T-helper 17 cell (primary cell): ENCODE results near the gene ADRA1B. TPM values are rescaled to one million over a fixed set of nuclear protein-coding genes. Genes with fewer than 3 reads are reported as not detected.
A peak's percentile ranks its signal among the peaks of the same experiment; 100 is the strongest.
"Not testable (repeated sequence)": the region's sequence is repeated elsewhere in the genome, so short reads cannot be mapped to it uniquely, and the experiment has no call there.

Source experiments
- ATAC-seq: fragments of 150-1000 bp; cut with Tn5 transposase; 2 replicates; pipeline ENCODE4 v1.10.0; 2021; ENCODE audit warnings: mild to moderate bottlenecking, moderate library complexity
- DNase-seq, 3 donors: peaks; one replicate each; pipeline versions ENCODE4 v3.0.0 to v3.0.0-alpha.2; 2020 to 2021
- H3K9me3 ChIP-seq: one replicate; pipeline ENCODE4 v1.7.0; 2013; ENCODE audit warnings: low read length, mild to moderate bottlenecking; ENCODE audit not compliant: control insufficient read depth, poor library complexity, severe bottlenecking
- H3K27ac Mint-ChIP-seq: one replicate; pipeline ENCODE4 v1.8.0; 2022; ENCODE audit warnings: mild to moderate bottlenecking, moderate library complexity, mixed read lengths
- H3K27me3 Mint-ChIP-seq: one replicate; pipeline ENCODE4 v1.8.0; 2022; ENCODE audit warnings: mixed read lengths
- H3K36me3 Mint-ChIP-seq: one replicate; pipeline ENCODE4 v1.8.0; 2022; ENCODE audit warnings: low read depth, mixed read lengths
- H3K4me1 Mint-ChIP-seq: one replicate; pipeline ENCODE4 v1.8.0; 2022; ENCODE audit warnings: mild to moderate bottlenecking, mixed read lengths
- H3K4me3 Mint-ChIP-seq: one replicate; pipeline ENCODE4 v1.8.0; 2022; ENCODE audit warnings: mild to moderate bottlenecking, moderate library complexity, mixed read lengths
- total RNA-seq, 4 donors: library from RNA in 2 of 4; stranded (reverse) in 2 of 4; gene quantifications; one replicate each; pipeline ENCODE4 v1.2.3 and lab custom pipeline; 2022 to 2026

ADRA1B gene
- total RNA-seq, 2 donors from 2014 or later = not detected

DNA sequence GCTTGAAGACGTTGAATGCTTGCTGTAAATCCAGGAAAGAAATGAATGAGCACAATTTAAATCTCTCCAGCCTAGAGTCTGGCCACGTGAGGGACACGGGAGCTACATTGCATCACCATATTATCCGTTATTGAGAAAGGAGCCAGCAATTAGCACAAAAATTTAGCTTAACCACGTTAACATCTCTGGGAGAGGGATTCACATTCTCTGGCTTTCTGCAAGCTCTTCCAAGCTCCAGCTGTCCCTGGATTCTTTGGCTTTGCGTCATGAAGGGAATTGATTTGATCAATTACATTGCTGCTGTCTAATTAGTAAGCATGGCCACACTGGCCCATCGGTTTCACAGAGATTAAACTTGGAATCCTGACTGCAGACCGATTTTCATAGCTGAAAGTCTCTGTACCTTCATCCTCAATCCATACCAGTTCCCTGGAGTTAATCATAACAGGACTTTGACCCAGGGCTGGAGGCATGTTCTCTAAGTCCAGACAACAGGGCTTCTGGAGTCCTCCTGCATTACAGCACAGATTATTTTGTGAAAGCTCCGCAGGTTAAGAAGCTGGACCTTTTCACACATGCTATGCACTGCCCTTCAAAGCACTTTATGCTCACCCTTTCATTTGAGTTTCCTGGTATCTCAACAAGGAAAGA, 31.6 kb downstream of the ADRA1B start:
- peaks cover 2% of the 10 kb centered on the region for H3K36me3 Mint-ChIP-seq
- no peak overlapping the region for H3K4me3 Mint-ChIP-seq
- no peaks in the 10 kb centered on the region for H3K9me3 ChIP-seq
- DNase-seq (no peak), ATAC-seq (no peak)
- no peak overlapping the region for H3K27ac Mint-ChIP-seq
- peaks cover 37% of the 10 kb centered on the region for H3K27me3 Mint-ChIP-seq
- H3K4me1 Mint-ChIP-seq = peaks cover 4% of the 10 kb centered on the region

DNA sequence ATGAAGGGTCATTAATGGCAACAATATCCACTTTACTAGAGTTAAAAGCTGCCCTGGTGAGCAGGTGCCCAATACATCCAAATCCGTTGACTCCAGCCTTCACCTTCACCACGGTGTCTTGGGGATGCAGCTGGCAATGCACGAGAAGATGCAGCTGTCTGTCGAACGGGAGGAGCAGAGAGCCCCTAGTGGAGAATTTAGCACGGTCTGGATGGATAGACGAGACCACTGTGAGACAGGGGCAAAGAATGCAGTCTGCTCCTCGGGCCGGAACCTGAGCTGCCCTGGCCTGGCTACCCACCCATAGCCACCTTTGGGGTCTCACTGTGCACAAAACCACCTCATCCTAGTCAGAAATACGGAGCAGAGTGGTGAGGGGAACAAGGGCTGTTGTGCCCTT, 35.1 kb downstream of the ADRA1B start:
- H3K27ac Mint-ChIP-seq = no peak overlapping the region
- DNase-seq (no peak), ATAC-seq (no peak)
- no peaks in the 10 kb centered on the region for H3K9me3 ChIP-seq
- peaks cover 2% of the 10 kb centered on the region for H3K4me1 Mint-ChIP-seq
- no peaks in the 10 kb centered on the region for H3K36me3 Mint-ChIP-seq
- no peak overlapping the region for H3K4me3 Mint-ChIP-seq
- H3K27me3 Mint-ChIP-seq = peaks cover 47% of the 10 kb centered on the region

- H3K36me3 Mint-ChIP-seq = no peaks in the 10 kb centered on the region
- ATAC-seq (no peak), DNase-seq (no peak)
- H3K9me3 ChIP-seq = no peaks in the 10 kb centered on the region
- no peak overlapping the region for H3K4me3 Mint-ChIP-seq
- H3K27ac Mint-ChIP-seq = no peak overlapping the region
- H3K4me1 Mint-ChIP-seq = peaks cover 2% of the 10 kb centered on the region
- H3K27me3 Mint-ChIP-seq = peaks cover 47% of the 10 kb centered on the region
Measured at GRCh38 chr5:159951834-159952233, 35.6 kb downstream of the ADRA1B start.

- H3K27ac Mint-ChIP-seq = no peak overlapping the region
- H3K36me3 Mint-ChIP-seq = no peaks in the 10 kb centered on the region
- DNase-seq = no peak
- no peak overlapping the region for H3K4me3 Mint-ChIP-seq
- ATAC-seq = no peak
- no peaks in the 10 kb centered on the region for H3K9me3 ChIP-seq
- peaks cover 2% of the 10 kb centered on the region for H3K4me1 Mint-ChIP-seq
- peaks cover 38% of the 10 kb centered on the region for H3K27me3 Mint-ChIP-seq
Measured at GRCh38 chr5:159953609-159954008, 37.3 kb downstream of the ADRA1B start.

DNA sequence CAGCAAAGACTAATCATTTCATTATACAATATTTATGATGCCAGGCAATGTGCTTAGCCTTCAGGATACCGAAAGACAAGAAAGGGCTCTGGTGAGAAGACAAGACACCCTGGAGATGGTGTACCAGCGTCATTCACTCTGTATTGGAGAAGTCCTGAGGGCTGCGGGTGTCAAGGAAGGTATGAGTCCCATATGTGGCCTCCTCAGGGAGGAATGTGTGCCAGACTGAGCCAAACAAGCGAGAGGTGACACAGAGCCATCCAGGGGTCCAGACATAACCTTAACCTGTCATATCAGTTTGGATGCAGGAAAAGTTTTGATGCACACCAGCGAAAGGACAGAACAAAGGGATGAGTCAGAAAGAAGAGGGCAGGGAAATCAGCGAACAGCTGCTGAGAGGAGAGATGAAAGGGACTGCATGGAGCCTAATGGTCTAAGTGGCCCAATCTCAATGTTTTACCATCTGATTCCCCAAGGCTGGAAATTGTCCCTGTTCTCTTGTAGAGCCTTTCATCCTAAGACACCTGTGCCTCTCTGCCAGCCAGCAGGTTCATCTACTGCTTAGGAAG, 38.9 kb downstream of the ADRA1B start:
- Mint-ChIP-seq H3K4me3 (no peak overlapping the region), H3K27me3 (peaks cover 32% of the 10 kb centered on the region), H3K4me1 (peaks cover 2% of the 10 kb centered on the region), H3K36me3 (no peaks in the 10 kb centered on the region), H3K27ac (no peak overlapping the region)
- no peaks in the 10 kb centered on the region for H3K9me3 ChIP-seq
- ATAC-seq (no peak), DNase-seq (no peak)

- H3K9me3 ChIP-seq = no peaks in the 10 kb centered on the region
- H3K27me3 Mint-ChIP-seq = peaks cover 24% of the 10 kb centered on the region
- DNase-seq (no peak), ATAC-seq (no peak)
- H3K4me1 Mint-ChIP-seq = peaks cover 2% of the 10 kb centered on the region
- no peak overlapping the region for H3K27ac Mint-ChIP-seq
- no peak overlapping the region for H3K4me3 Mint-ChIP-seq
- H3K36me3 Mint-ChIP-seq = no peaks in the 10 kb centered on the region
Measured at GRCh38 chr5:159956074-159956473, 39.8 kb downstream of the ADRA1B start.

GRCh38 chr5:159961176-159962160, 45.2 kb downstream of the ADRA1B start:
- Mint-ChIP-seq H3K4me1 (no peaks in the 10 kb centered on the region), H3K36me3 (no peaks in the 10 kb centered on the region), H3K4me3 (no peak overlapping the region), H3K27ac (no peak overlapping the region), H3K27me3 (peaks cover 23% of the 10 kb centered on the region)
- DNase-seq = no peak
- no peak for ATAC-seq
- H3K9me3 ChIP-seq = no peaks in the 10 kb centered on the region

- no peaks in the 10 kb centered on the region for H3K4me1 Mint-ChIP-seq
- ATAC-seq (no peak), DNase-seq (no peak)
Measured at GRCh38 chr5:159962214-159962613, 45.9 kb downstream of the ADRA1B start.

GRCh38 chr5:159963935-159964334, 47.7 kb downstream of the ADRA1B start:
- H3K4me3 Mint-ChIP-seq = no peak overlapping the region
- no peaks in the 10 kb centered on the region for H3K4me1 Mint-ChIP-seq
- H3K27me3 Mint-ChIP-seq = peaks cover 48% of the 10 kb centered on the region
- no peaks in the 10 kb centered on the region for H3K9me3 ChIP-seq
- ATAC-seq (no peak), DNase-seq (no peak)
- H3K36me3 Mint-ChIP-seq = no peaks in the 10 kb centered on the region
- no peak overlapping the region for H3K27ac Mint-ChIP-seq

More at GRCh38 chr5:159962214-159962613, 45.9 kb downstream of the ADRA1B start:
- peaks cover 31% of the 10 kb centered on the region for H3K27me3 Mint-ChIP-seq
- H3K4me3 Mint-ChIP-seq = no peak overlapping the region
- no peaks in the 10 kb centered on the region for H3K9me3 ChIP-seq
- no peak overlapping the region for H3K27ac Mint-ChIP-seq
- no peaks in the 10 kb centered on the region for H3K36me3 Mint-ChIP-seq

GRCh38 chr5:159965031-159965837, 49.0 kb downstream of the ADRA1B start:
- Mint-ChIP-seq H3K27ac (no peak overlapping the region), H3K27me3 (peaks cover 56% of the 10 kb centered on the region), H3K36me3 (no peaks in the 10 kb centered on the region), H3K4me3 (no peak overlapping the region), H3K4me1 (no peaks in the 10 kb centered on the region)
- no peak for DNase-seq
- ATAC-seq = no peak
- H3K9me3 ChIP-seq = no peaks in the 10 kb centered on the region

DNA sequence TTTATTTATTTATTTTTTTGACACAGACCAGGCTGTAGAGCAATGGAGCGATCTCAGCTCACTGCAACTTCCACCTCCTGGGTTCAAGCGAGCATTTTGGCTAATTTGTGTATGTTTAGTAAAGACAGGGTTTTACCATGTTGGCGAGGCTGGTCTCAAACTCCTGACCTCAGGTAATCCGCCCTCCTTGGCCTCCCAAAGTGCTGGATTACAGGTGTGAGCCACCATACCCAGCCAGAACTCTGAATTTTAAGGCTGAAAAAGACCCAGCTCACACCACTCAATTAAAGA, 49.5 kb downstream of the ADRA1B start:
- not testable (repeated sequence) for H3K4me1 Mint-ChIP-seq, H3K4me3 Mint-ChIP-seq
- peaks cover 62% of the 10 kb centered on the region for H3K27me3 Mint-ChIP-seq

DNA sequence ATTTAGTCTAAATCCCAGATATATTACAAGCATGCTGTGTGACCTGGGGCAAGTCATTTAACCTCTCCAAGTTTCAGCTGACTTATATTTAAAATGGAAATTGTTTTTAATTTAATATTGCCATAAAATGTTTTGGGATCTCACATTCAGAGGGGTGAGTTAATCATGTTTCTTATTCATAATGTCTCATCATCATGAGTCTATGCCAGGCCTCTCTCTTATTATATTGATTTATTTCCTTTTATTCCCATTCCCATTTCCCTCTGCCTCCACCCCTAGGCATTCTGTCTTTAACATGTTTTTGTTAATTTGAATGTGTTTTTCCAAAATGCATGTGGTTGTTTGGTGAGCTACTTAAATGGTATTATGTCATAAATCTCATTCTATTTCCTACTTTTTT, 53.7 kb downstream of the ADRA1B start:
- Mint-ChIP-seq H3K4me3 (no peak overlapping the region), H3K4me1 (peaks cover 9% of the 10 kb centered on the region), H3K27me3 (peaks cover 90% of the 10 kb centered on the region), H3K36me3 (peaks cover 6% of the 10 kb centered on the region), H3K27ac (no peak overlapping the region)
- DNase-seq = no peak
- no peak for ATAC-seq
- H3K9me3 ChIP-seq = no peaks in the 10 kb centered on the region

More for the DNA sequence above, 49.5 kb downstream of the ADRA1B start:
- H3K27ac Mint-ChIP-seq, ATAC-seq, H3K9me3 ChIP-seq, H3K36me3 Mint-ChIP-seq, DNase-seq: not testable (repeated sequence)

DNA sequence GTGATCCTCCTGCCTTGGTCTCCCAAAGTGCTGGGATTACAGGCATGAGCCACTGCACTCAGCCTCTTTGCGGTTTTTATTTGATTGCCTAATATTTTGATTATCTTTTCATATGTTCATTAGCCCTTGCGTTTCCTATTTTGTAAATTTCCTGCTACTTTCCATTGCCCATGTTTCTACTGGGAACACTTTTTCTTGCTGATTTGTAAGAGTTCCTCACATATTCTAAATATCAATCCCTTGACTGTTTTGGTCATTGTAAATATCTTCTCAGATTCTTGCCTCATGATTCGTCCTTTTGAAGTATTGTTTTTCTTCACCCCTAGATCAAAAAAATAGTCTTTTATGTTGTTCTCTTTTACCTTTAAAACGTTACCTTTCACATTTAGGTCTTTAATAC, 54.8 kb downstream of the ADRA1B start:
- H3K27ac Mint-ChIP-seq = no peak overlapping the region
- peaks cover 6% of the 10 kb centered on the region for H3K36me3 Mint-ChIP-seq
- H3K27me3 Mint-ChIP-seq = peaks cover 86% of the 10 kb centered on the region
- peak overlapping the region; percentile 70 for H3K4me3 Mint-ChIP-seq
- DNase-seq (no peak), ATAC-seq (no peak)
- H3K4me1 Mint-ChIP-seq = peaks cover 9% of the 10 kb centered on the region
- H3K9me3 ChIP-seq = no peaks in the 10 kb centered on the region
